ENCODE measurements around the gene JADE2.

JADE2 gene

DNA sequence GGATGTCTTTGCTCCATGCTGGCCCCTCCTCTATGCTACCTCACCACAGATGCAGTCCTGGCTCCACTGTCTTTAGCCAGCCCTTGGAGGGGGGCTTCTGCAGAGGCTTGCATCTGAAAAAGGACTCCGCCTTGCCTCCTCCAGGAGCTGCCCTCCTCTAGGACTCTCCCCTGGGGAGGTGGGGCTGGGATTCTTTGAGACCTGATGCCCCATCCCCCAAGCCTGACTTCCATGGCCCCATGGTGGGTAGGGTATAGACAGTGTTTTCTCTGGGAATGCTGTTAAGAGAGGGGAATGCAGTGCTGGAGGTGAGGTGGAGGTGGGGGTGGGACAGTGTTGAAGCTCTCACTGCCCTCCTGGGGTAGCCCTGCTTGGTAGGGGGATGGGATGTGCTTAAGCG, 14.3 kb downstream of the JADE2 start:
- in situ Hi-C loops (cut with MboI; ENCODE audit: low sequenced_read_pairs, unreplicated experiment), result no loop called here
- TF ChIP-seq, protein P1, sequence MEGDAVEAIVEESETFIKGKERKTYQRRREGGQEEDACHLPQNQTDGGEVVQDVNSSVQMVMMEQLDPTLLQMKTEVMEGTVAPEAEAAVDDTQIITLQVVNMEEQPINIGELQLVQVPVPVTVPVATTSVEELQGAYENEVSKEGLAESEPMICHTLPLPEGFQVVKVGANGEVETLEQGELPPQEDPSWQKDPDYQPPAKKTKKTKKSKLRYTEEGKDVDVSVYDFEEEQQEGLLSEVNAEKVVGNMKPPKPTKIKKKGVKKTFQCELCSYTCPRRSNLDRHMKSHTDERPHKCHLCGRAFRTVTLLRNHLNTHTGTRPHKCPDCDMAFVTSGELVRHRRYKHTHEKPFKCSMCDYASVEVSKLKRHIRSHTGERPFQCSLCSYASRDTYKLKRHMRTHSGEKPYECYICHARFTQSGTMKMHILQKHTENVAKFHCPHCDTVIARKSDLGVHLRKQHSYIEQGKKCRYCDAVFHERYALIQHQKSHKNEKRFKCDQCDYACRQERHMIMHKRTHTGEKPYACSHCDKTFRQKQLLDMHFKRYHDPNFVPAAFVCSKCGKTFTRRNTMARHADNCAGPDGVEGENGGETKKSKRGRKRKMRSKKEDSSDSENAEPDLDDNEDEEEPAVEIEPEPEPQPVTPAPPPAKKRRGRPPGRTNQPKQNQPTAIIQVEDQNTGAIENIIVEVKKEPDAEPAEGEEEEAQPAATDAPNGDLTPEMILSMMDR (IDR thresholded peaks at IDR 0.05; ENCODE audit: borderline replicate concordance, control extremely low read depth, extremely low read depth, insufficient read depth, missing control alignments), result no peak
- no peak for DNase-seq (ENCODE audit: low spot score)

DNA sequence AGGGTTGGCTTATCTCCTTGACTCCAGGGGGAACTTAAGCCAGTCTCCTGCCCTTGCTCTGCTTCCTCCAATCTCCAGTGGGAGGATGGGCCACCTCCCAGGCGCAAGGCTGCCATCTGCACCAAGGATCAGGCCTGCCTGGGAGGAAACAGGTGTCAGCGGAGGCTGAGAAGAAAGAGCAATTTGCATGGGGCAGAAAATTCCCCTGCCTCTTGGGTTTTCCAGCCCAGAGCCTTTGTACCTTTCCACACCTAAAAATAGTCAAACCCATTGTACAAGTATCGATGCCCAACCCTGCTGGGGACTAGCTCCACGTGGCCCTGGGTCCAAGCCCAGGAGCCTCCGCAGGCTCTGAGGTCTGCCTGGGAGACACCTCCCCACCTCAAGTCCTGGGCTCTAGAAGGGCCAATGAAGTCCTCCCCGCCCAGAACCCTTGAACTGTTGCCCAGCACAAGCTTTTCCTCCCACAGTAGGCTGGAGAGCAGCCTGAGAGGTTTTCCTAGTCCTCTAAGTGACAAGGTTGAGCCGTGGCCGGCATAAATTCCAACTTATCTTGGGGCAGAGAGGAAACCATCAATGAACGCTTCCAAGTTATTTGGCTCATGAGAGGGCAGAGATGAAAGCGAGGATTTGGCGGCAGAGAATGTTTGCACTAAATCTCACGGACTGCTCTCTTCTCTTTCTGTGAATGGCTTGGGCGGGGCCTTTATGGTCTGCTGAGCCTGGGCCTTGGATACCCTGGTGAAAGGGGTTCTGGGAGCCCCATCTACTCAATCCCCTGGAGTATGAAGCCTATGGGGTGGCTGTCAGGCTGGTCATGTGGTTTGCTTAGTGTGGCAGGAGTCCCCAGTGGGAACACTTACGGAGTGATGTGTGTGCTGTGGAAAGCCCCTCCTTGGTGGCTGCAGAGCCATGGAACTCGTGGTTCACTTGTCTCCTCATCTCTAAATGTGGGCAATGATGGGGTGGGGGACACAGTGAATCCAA, 15.6 kb downstream of the JADE2 start:
- peak; percentile 62 for DNase-seq (ENCODE audit: low spot score)
- TF ChIP-seq, protein P1 (IDR thresholded peaks at IDR 0.05; ENCODE audit: borderline replicate concordance, control extremely low read depth, extremely low read depth, insufficient read depth, missing control alignments), result no peak
- in situ Hi-C loops (cut with MboI; ENCODE audit: low sequenced_read_pairs, unreplicated experiment), result no loop called here

DNA sequence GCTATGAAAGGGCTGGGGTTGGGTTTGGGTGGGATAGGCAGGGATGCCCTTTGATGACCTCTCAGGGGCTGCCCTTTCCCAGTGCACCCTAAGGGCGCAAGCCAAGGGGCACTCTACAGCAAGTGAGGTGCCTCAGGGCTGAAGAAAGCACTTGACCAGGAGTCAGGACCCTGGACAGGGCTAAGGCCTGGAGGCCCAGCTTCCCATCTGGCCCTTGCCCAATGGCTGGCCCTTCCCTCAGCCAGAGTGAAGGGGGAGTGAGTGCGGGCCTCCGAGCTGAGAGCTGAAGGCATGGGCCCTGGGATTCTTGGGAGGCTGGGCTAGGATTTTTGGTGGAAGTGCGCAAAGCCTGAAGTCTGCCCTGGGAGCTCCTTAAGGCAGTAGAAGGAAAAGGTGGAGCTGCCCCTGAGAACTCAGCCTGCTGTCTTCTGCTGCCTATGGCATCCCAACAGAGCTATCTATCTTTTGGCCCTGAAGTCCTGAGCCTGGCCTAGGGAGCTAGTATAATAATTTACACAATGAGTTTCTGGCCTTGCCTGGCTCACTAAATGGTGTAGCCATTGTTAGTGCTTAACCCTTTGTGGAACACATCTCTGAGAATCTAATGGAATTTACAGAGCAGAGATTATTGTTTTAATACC, 16.4 kb downstream of the JADE2 start:
- peak; percentile 68 for DNase-seq (ENCODE audit: low spot score)
- in situ Hi-C loops (cut with MboI; ENCODE audit: low sequenced_read_pairs, unreplicated experiment), result no loop called here
- TF ChIP-seq, protein P1 (IDR thresholded peaks at IDR 0.05; ENCODE audit: borderline replicate concordance, control extremely low read depth, extremely low read depth, insufficient read depth, missing control alignments), result no peak

DNA sequence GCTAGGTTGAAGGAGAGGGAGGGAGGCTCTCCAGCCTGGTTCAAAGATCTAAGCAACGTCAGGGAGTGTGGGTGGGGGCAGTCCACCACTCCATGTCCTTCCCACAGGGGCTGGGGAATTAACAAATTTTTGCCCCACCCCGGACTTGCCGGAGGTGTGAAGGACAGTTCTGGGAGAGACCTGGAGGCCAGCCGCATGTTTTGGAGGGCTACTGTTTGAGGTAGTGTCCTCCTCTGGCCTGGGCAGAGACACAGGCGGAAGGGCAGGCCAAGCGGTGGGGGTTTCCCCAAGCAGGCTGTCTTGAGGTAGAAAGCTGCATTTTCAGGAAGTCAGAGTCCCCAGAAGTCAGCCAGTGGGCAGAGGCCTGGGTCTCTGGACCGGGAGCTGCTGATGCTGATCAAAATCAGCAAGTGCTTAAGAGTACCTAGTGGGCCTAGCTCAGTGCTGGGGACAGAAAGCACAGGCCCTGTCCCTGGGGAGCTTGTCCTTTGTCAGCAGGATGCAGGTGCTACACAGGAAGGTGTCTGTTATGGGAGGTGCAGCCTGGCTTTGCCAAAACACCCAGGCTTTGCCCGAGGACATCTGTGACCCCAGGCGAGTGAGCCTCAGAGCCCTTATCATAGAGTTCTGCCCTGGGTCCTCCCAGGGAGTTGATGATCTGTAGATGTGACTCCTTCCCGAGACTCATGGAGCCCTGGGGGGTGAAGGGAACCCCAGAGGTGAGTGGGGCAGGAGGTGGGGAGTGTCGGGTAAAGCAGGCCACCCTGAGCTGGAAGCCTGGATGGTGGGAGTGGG, 18.5 kb downstream of the JADE2 start:
- in situ Hi-C loops (cut with MboI; ENCODE audit: low sequenced_read_pairs, unreplicated experiment), result no loop called here
- TF ChIP-seq, protein P1 (IDR thresholded peaks at IDR 0.05; ENCODE audit: borderline replicate concordance, control extremely low read depth, extremely low read depth, insufficient read depth, missing control alignments), result no peak
- DNase-seq (ENCODE audit: low spot score), result peak; percentile 82

DNA sequence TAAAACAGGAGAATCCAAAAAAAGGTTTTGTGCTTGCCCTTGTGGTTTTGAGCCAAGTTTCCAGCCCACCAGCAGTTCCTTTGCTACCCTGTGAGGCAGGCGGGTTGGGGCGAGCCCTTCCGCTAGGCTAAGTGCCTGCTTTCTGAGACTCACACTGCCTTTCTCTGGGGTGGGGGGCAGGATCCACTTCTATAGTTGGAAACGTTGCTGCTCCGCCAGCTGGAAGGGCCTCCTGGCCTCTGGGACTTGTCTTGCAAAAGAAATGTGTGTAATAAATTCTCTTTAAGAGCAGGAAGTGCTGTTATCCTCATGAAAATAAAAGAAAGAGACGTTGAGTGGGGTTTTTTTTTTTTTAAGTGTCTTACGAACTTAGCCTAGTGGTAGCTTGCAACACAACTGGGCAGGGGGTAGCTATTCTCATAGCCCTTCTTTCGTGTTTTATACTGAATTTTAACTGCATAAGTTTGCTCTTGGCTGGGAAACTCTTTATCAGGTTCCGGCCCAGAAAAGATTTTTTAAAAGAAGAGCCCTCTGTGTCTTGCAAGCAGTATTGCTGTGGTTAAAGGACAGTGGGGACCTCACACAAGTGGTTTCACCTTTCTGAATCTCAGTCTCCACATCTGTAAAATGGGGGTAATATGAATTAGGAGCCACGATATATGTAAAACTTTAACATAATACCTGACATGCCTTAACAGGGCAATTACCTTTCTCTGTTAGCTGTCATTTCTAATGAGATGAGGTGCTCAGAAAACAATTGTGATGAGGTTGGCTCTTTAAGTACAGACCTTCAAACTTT, 19.8 kb downstream of the JADE2 start:
- in situ Hi-C loops (cut with MboI; ENCODE audit: low sequenced_read_pairs, unreplicated experiment), result no loop called here
- TF ChIP-seq, protein P1 (IDR thresholded peaks at IDR 0.05; ENCODE audit: borderline replicate concordance, control extremely low read depth, extremely low read depth, insufficient read depth, missing control alignments), result no peak

More for the DNA sequence above, 19.8 kb downstream of the JADE2 start:
- DNase-seq (ENCODE audit: low spot score), result no peak
